ENCODE results near the gene CHST13. TPM values are rescaled to one million over a fixed set of nuclear protein-coding genes. Genes with fewer than 3 reads are reported as not detected.

The CHST13 gene
- total and polyA plus RNA-seq, 4 donors = 0.28 to 0.44 (median 0.30) TPM; not detected in 1

DNA sequence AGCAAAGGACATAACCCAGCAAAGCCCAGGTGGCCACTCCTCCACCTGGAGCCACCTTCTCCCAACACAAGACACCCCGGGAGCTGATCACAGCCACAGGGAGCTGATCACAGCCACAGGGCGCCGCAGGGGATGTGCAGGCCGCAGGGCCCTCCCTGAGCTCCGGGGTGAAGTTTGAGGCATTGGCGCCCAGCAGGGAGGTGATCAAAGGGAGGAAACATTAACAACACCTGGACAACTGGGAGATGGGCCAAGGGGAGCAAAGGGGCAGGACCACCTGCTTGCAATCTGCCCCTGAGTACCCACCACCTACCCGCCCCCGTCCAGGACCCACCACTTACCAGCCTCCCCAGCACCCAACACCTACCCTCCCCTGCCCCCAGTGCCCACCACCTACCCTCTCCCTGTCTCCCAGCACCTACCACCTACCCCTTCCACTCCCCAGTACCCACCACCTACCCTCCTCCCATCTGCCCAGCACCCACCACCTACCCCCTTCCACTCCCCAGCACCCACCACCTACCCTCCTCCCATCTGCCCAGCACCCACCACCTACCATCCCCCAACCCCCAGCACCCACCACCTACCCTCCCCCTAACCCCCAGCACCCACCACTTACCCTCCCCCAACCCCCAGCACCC, 8.8 kb upstream of the CHST13 start:
- H3K27ac ChIP-seq (ENCODE audit: low read depth, low read length) = no peak overlapping the region
- 73% methylated on average over 7 of the region's 8 CpGs for WGBS (ENCODE audit: insufficient coverage)
- H3K36me3 ChIP-seq (ENCODE audit: control insufficient read depth, insufficient read depth, low read length) = no peaks in the 10 kb centered on the region
- no peaks in the 10 kb centered on the region for H3K9me3 ChIP-seq (ENCODE audit: control insufficient read depth, insufficient read depth, low read length)
- no peak for DNase-seq (ENCODE audit: low read depth in 4 of 6, low spot score in 6 of 6)
- no peak overlapping the region for H3K4me3 ChIP-seq (ENCODE audit: low read depth, low read length)
- H3K27me3 ChIP-seq (ENCODE audit: control insufficient read depth, insufficient read depth, low read length) = no peaks in the 10 kb centered on the region
- peaks cover 45% of the 10 kb centered on the region for H3K4me1 ChIP-seq (ENCODE audit: control insufficient read depth, insufficient read depth, low read length)

DNA sequence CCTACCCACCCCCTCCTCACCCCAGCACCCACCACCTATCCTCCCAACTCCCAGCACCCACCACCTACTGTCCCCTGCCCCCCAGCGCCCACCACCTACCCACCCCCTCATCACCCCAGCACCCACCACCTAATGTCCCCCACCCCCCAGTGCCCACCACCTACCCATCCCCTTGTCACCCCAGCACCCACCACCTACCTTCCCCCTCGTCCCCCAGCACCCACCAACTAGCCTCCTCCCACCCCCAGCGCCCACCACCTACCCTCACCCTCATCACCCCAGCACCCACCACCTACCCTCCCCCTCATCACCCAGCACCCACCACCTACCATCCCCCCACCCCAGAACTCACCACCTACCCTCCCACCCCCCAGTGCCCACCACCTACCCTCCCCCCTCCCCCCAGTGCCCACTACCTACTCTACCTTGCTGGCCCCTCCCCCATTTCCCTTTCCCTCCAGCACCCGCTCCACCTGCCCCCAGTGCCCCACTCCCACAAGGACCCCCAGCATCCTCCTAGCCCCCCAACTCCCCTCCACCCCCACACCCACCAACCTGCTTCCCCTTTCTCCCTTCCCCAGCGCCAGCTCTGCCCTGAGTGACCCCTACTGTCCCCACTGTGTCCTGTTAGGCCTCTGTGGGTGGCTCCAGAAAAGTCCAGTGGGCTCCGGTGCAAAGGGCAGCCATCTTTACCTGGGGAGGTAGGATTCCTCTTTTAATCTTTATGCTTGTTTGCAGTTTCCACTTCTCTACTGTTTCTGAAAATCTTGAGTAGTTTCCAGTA, 7.6 kb upstream of the CHST13 start:
- Histone ChIP-seq H3K4me1 (ENCODE audit: control insufficient read depth, insufficient read depth, low read length) (peaks cover 36% of the 10 kb centered on the region), H3K4me3 (ENCODE audit: low read depth, low read length) (no peak overlapping the region), H3K9me3 (ENCODE audit: control insufficient read depth, insufficient read depth, low read length) (no peaks in the 10 kb centered on the region), H3K27ac (ENCODE audit: low read depth, low read length) (no peak overlapping the region), H3K27me3 (ENCODE audit: control insufficient read depth, insufficient read depth, low read length) (no peaks in the 10 kb centered on the region), H3K36me3 (ENCODE audit: control insufficient read depth, insufficient read depth, low read length) (no peaks in the 10 kb centered on the region)
- no peak for DNase-seq (ENCODE audit: low read depth in 4 of 6, low spot score in 6 of 6)
- WGBS (ENCODE audit: insufficient coverage) = 100% methylated on average over 1 of the region's 6 CpGs

DNA sequence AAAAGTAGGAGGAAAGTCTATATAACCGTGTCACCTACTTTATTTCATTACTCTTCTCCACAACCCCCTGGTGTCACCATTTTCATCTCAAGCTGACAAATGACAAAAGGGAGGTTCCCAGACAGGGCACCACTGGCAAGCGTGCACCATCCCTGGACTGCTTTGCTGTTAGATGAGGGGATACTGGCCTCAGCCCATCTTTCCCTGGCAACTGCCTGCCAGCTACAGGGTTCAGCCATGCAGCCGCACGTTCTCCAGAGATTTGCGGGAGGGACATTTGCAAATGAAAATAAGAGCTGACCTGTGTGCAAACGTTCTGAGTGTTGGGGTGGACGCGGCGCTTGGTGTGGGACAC, 7.0 kb upstream of the CHST13 start:
- H3K36me3 ChIP-seq (ENCODE audit: control insufficient read depth, insufficient read depth, low read length) = no peaks in the 10 kb centered on the region
- WGBS (ENCODE audit: insufficient coverage) = 49% methylated on average over 8 of the region's 9 CpGs
- H3K4me1 ChIP-seq (ENCODE audit: control insufficient read depth, insufficient read depth, low read length) = peaks cover 39% of the 10 kb centered on the region
- H3K9me3 ChIP-seq (ENCODE audit: control insufficient read depth, insufficient read depth, low read length) = no peaks in the 10 kb centered on the region
- H3K27me3 ChIP-seq (ENCODE audit: control insufficient read depth, insufficient read depth, low read length) = no peaks in the 10 kb centered on the region
- H3K27ac ChIP-seq (ENCODE audit: low read depth, low read length) = no peak overlapping the region
- peak in 1 of 6 donors; percentile 42 for DNase-seq (ENCODE audit: low read depth in 4 of 6, low spot score in 6 of 6)
- no peak overlapping the region for H3K4me3 ChIP-seq (ENCODE audit: low read depth, low read length)

DNA sequence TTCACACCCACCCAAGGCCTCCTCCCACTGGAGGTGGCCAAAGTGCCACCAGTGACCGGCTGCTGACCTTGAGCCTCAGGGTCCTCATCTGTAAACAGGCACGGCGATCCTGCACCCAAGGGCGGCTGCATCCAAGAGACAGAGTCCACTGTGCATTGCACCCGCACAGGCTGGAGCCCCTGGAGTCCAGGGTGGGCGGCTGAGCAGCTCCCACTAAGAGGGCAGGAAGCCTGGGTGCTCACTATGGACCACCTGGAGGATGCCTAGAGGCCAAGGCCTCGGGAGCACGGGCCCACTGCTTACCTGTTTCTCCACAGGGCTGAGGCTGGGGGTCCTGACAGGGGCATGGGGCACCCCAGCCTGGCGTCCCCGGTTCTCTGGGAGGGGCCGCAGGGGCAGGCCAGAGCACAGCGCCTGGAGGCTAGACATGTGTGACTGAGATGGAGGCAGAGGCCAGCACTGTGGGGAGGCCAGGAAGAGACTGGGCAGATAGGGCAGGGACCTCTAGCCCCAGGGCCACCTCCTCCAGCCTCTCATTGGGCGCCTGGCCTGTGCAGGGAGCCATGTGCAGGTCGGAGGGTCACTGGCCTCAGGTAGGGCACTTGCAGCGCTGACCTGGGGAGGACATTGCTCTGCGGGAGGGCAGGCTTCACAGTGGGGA, 6.5 kb upstream of the CHST13 start, which contains the start of gene UROC1:
UROC1 (minus strand) TSS at position 483 of the 661 bp plus-strand sequence; CDS start at position 429, 54 bp downstream.
- H3K4me1 ChIP-seq (ENCODE audit: control insufficient read depth, insufficient read depth, low read length) = peaks cover 39% of the 10 kb centered on the region
- no peak for DNase-seq (ENCODE audit: low read depth in 4 of 6, low spot score in 6 of 6)
- 90% methylated on average over 16 of the region's 16 CpGs for whole genome bisulfite sequencing (ENCODE audit: insufficient coverage)
- H3K27ac ChIP-seq (ENCODE audit: low read depth, low read length) = no peak within 1 kb of the TSS
- H3K27me3 ChIP-seq (ENCODE audit: control insufficient read depth, insufficient read depth, low read length) = no peaks in the 10 kb centered on the region
- H3K4me3 ChIP-seq (ENCODE audit: low read depth, low read length) = no peak within 1 kb of the TSS
- no peaks in the 10 kb centered on the region for H3K9me3 ChIP-seq (ENCODE audit: control insufficient read depth, insufficient read depth, low read length)
- H3K36me3 ChIP-seq (ENCODE audit: control insufficient read depth, insufficient read depth, low read length) = no peaks in the 10 kb centered on the region

DNA sequence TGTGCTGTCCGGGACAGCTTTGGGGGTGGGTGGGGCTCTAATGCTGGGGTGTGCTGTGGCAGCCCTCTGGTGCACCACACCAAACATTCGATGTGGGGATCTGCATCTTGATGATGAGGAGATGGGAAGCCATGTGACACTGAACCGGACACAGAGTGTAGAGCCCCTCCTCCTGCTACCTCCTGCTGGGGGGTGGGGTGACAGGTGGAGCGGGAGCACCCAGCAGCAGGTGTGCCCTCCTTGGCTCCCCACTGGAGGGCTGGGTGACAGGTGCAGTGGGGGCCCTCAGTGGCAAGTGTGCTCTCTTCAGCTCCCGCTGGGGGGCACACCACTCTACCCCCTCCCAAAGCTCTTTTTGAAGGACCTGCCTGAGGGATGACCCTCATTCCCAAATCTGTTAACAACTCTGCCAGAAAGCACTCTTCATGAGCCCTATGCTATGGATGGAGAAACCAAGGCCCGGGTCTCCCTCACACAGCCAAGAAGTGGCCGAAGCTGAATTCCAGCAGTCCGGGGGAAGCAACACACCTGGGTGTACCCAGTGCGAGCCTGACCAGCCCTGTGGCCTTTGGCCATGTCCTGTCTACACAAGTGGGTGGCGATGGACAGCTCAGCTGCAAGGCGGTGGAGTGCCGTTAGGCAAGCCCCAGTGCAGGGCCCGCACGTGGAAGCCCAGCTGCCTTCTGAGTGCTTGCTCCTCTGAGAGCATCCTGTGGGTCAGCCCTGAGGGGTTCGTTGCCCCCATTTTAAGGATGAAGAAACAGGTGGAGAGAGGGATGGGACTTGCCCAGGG, 5.8 kb upstream of the CHST13 start:
- peaks cover 34% of the 10 kb centered on the region for H3K4me1 ChIP-seq (ENCODE audit: control insufficient read depth, insufficient read depth, low read length)
- no peaks in the 10 kb centered on the region for H3K9me3 ChIP-seq (ENCODE audit: control insufficient read depth, insufficient read depth, low read length)
- H3K27ac ChIP-seq (ENCODE audit: low read depth, low read length) = no peak overlapping the region
- H3K27me3 ChIP-seq (ENCODE audit: control insufficient read depth, insufficient read depth, low read length) = peaks cover 5% of the 10 kb centered on the region
- no peak for DNase-seq (ENCODE audit: low read depth in 4 of 6, low spot score in 6 of 6)
- no peaks in the 10 kb centered on the region for H3K36me3 ChIP-seq (ENCODE audit: control insufficient read depth, insufficient read depth, low read length)
- no peak overlapping the region for H3K4me3 ChIP-seq (ENCODE audit: low read depth, low read length)
- WGBS (ENCODE audit: insufficient coverage) = 93% methylated on average over 13 of the region's 15 CpGs

DNA sequence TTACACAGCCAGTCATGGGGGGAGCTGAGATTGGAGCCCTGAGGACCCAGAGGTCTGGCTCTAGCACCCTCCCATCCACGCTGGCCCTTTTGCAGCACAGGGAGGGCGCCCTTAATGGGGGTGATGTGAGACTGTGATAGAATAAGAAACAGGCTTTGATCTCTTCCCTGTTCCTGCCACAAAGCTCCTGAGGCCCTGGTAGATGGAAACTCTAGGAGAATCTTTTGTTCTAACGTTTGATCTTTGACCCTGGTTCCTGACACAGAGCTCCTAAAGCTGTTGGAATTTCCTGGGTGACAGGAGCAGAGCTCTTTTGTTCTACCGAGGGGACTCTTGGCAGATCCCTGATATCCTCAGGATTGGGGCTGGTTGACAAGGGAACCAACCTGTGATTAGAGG, 5.2 kb upstream of the CHST13 start:
- H3K36me3 ChIP-seq (ENCODE audit: control insufficient read depth, insufficient read depth, low read length) = no peaks in the 10 kb centered on the region
- no peak overlapping the region for H3K4me3 ChIP-seq (ENCODE audit: low read depth, low read length)
- no peaks in the 10 kb centered on the region for H3K9me3 ChIP-seq (ENCODE audit: control insufficient read depth, insufficient read depth, low read length)
- H3K4me1 ChIP-seq (ENCODE audit: control insufficient read depth, insufficient read depth, low read length) = peaks cover 34% of the 10 kb centered on the region
- WGBS (ENCODE audit: insufficient coverage) = 46% methylated on average over 4 of the region's 4 CpGs
- H3K27ac ChIP-seq (ENCODE audit: low read depth, low read length) = no peak overlapping the region
- peaks cover 11% of the 10 kb centered on the region for H3K27me3 ChIP-seq (ENCODE audit: control insufficient read depth, insufficient read depth, low read length)
- DNase-seq (ENCODE audit: low read depth in 4 of 6, low spot score in 6 of 6) = no peak

DNA sequence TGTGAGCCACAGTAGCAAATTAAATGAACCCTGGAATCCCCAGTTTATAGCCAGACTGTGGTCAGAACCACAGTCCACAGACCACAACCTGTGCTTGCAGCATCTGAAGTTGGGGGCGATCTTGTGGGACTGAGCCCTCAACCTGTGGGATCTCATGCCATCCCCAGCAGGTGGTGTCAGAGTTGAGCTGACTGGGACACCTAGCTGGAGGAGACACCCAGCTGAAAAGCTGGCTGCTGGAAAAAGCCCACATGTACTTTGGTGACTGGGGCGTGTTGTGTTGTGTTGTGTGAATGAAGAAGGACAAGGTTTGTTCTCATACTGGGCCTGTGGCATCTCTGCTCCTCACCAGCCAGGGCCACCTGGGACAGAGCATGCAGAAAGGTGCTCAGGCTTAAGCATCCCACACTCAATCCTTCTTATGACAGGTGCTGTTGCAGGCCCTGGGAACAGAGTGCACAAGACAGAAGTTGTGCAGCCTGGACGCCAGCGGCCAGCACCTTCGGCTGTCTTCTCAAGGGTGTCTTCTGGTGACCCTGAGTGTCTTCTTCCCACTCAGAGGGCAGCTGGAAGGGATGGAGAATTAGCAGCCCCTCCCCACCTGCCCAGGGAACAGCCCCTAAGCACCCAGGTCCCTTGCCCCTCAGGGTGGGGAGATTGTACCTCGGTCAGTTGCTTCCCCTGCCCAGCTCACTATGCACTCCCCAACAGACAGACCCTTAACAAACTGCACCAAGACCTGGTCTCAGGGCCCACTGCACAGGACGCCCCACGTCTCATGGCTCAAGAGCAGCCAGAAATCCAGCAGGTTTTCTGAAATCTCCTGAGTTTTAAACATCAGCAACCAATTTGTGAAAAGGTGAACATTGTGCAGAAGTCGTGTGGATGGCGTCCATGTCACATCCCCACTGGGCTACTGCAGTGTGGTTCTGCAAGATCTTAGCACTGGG, 4.2 kb upstream of the CHST13 start:
- Histone ChIP-seq H3K4me3 (ENCODE audit: low read depth, low read length) (no peak overlapping the region), H3K27me3 (ENCODE audit: control insufficient read depth, insufficient read depth, low read length) (peaks cover 16% of the 10 kb centered on the region), H3K27ac (ENCODE audit: low read depth, low read length) (no peak overlapping the region), H3K4me1 (ENCODE audit: control insufficient read depth, insufficient read depth, low read length) (peaks cover 38% of the 10 kb centered on the region), H3K36me3 (ENCODE audit: control insufficient read depth, insufficient read depth, low read length) (no peaks in the 10 kb centered on the region), H3K9me3 (ENCODE audit: control insufficient read depth, insufficient read depth, low read length) (no peaks in the 10 kb centered on the region)
- no peak for DNase-seq (ENCODE audit: low read depth in 4 of 6, low spot score in 6 of 6)
- WGBS (ENCODE audit: insufficient coverage) = 90% methylated on average over 7 of the region's 10 CpGs

DNA sequence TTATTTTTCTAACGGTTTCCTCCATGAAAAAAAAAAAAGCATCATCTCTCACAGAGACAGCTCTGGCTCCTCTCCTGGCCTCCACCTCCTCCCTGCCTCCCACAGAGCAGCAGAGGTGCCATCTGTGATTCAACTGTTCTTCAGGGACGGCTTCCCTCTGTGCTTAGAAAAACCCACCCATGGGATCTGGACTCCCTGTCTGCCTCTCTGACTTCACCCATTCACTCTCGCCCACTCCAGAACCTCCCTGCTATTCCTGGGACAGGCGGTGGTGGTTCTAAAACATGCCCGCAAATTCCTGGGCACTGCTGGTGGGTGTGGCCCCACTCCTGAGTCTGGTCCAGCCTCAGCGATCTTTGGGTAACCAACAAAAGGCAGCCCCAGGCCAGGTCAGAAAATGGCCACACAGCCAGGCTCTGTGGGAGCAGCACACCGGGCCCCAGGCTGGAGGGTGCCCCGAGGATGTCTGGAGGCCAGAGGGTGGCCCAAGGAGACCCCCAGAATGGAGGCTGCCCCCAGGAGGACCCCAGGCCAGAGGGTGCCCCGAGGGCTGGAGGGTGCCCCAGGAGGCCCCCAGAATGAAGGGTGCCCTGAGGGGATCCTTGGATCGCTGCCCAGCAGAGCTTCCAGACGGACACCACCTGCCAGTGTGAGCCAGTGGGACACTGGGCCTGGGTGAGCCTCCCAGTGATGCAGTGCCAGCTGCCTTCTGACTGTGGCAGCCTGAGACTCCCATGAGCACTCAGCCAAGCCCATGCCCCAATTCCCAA, 2.6 kb upstream of the CHST13 start:
- Histone ChIP-seq H3K4me3 (ENCODE audit: low read depth, low read length) (no peak overlapping the region), H3K27me3 (ENCODE audit: control insufficient read depth, insufficient read depth, low read length) (peaks cover 20% of the 10 kb centered on the region), H3K9me3 (ENCODE audit: control insufficient read depth, insufficient read depth, low read length) (no peaks in the 10 kb centered on the region), H3K36me3 (ENCODE audit: control insufficient read depth, insufficient read depth, low read length) (no peaks in the 10 kb centered on the region), H3K27ac (ENCODE audit: low read depth, low read length) (no peak overlapping the region), H3K4me1 (ENCODE audit: control insufficient read depth, insufficient read depth, low read length) (peaks cover 40% of the 10 kb centered on the region)
- DNase-seq (ENCODE audit: low read depth in 4 of 6, low spot score in 6 of 6) = no peak
- WGBS (ENCODE audit: insufficient coverage) = 78% methylated on average over 11 of the region's 11 CpGs
